WERI-Rb-1 (cell line): Measurements from ENCODE around the gene KDM6A.

Source experiments
- DNase-seq: peaks from one replicate; pipeline ENCODE4 v3.0.0-alpha.2; 2020
- H3K27ac ChIP-seq: fragments of 250-450 bp; sonication (Bioruptor Pico); 2 replicates; pipeline ENCODE4 v1.5.1; 2020; ENCODE audit warnings: mild to moderate bottlenecking, moderate library complexity
- H3K27me3 ChIP-seq: fragments of 250-450 bp; sonication (Bioruptor Pico); 2 replicates; pipeline ENCODE4 v1.5.1; 2021; ENCODE audit warnings: mild to moderate bottlenecking, low read depth, moderate library complexity; ENCODE audit not compliant: insufficient read depth, severe bottlenecking
- H3K36me3 ChIP-seq: fragments of 250-450 bp; sonication (Bioruptor Pico); 2 replicates; pipeline ENCODE4 v1.5.1; 2020; ENCODE audit warnings: mild to moderate bottlenecking, moderate library complexity
- H3K4me3 ChIP-seq: 2 replicates; pipeline ENCODE4 v1.5.1; 2011; ENCODE audit warnings: low read depth, mild to moderate bottlenecking, control low read depth, low read length
- H3K9me3 ChIP-seq: fragments of 250-450 bp; sonication (Bioruptor Pico); 2 replicates; pipeline ENCODE4 v1.5.1; 2021; ENCODE audit warnings: mild to moderate bottlenecking, moderate library complexity; ENCODE audit not compliant: severe bottlenecking
- CTCF ChIP-seq: IDR thresholded peaks from 2 replicates; pipeline ENCODE4 v1.5.1; 2011; ENCODE audit warnings: low read depth, mild to moderate bottlenecking, control low read depth, inconsistent platforms, low read length

The KDM6A gene

GRCh38 chrX:45137531-45137930, 264.5 kb downstream of the KDM6A start:
- no peak overlapping the region for H3K27ac ChIP-seq
- no peaks in the 10 kb centered on the region for H3K9me3 ChIP-seq
- TF ChIP-seq CTCF, result no peak
- no peaks in the 10 kb centered on the region for H3K36me3 ChIP-seq
- peaks cover 3% of the 10 kb centered on the region for H3K27me3 ChIP-seq
- DNase-seq, result no peak
- no peak overlapping the region for H3K4me3 ChIP-seq

GRCh38 chrX:45138525-45138924, 265.5 kb downstream of the KDM6A start:
- Histone ChIP-seq H3K4me3 (no peak overlapping the region), H3K36me3 (no peaks in the 10 kb centered on the region), H3K27me3 (peaks cover 5% of the 10 kb centered on the region), H3K9me3 (no peaks in the 10 kb centered on the region), H3K27ac (no peak overlapping the region)
- no peak for DNase-seq
- no peak for TF ChIP-seq CTCF

GRCh38 chrX:45140812-45141211, 267.8 kb downstream of the KDM6A start:
- DNase-seq, result no peak
- no peak for TF ChIP-seq CTCF
- Histone ChIP-seq H3K9me3 (no peaks in the 10 kb centered on the region), H3K27me3 (peaks cover 7% of the 10 kb centered on the region), H3K27ac (no peak overlapping the region), H3K36me3 (no peaks in the 10 kb centered on the region), H3K4me3 (no peak overlapping the region)

- H3K27ac ChIP-seq, result no peak overlapping the region
- peaks cover 7% of the 10 kb centered on the region for H3K27me3 ChIP-seq
- no peaks in the 10 kb centered on the region for H3K9me3 ChIP-seq
- H3K4me3 ChIP-seq, result no peak overlapping the region
- no peak for DNase-seq
- TF ChIP-seq CTCF, result no peak
- H3K36me3 ChIP-seq, result no peaks in the 10 kb centered on the region
These were observed 269.2 kb downstream of the KDM6A start for GRCh38 chrX:45142185-45142584.

GRCh38 chrX:45143455-45143854, 270.5 kb downstream of the KDM6A start:
- Histone ChIP-seq H3K9me3 (no peaks in the 10 kb centered on the region), H3K36me3 (no peaks in the 10 kb centered on the region), H3K27me3 (peaks cover 7% of the 10 kb centered on the region), H3K27ac (no peak overlapping the region), H3K4me3 (no peak overlapping the region)
- no peak for DNase-seq
- TF ChIP-seq CTCF, result no peak

GRCh38 chrX:45145492-45146215, 272.7 kb downstream of the KDM6A start:
- TF ChIP-seq CTCF, result no peak
- no peak overlapping the region for H3K4me3 ChIP-seq
- no peak overlapping the region for H3K27ac ChIP-seq
- peaks cover 7% of the 10 kb centered on the region for H3K27me3 ChIP-seq
- H3K36me3 ChIP-seq, result no peaks in the 10 kb centered on the region
- DNase-seq, result no peak
- no peaks in the 10 kb centered on the region for H3K9me3 ChIP-seq
